Measurements from ENCODE around the gene EXOC4.

GRCh38 chr7:134037991-134038390, 785.1 kb downstream of the EXOC4 start:
- TF ChIP-seq CTCF (IDR thresholded peaks at IDR 0.05): no peak
- no peak for TF ChIP-seq POLR2A (IDR thresholded peaks at IDR 0.05)
